ENCODE measurements around the gene BSND. TPM values are rescaled to one million over a fixed set of nuclear protein-coding genes. Genes with fewer than 3 reads are reported as not detected.

Gene BSND
- total RNA-seq = not detected

- no peak within 1 kb of the TSS for H3K27ac ChIP-seq
- peaks cover 0 to 12% (median 4%) of the 10 kb centered on the region in 3 donors for H3K4me1 ChIP-seq
- TF ChIP-seq POLR2AphosphoS5 (IDR thresholded peaks at IDR 0.05) = no peak
- TF ChIP-seq POLR2A (IDR thresholded peaks at IDR 0.05) = no peak
- TF ChIP-seq CTCF (IDR thresholded peaks at IDR 0.05) = no peak
- no peak for TF ChIP-seq EP300 (IDR thresholded peaks at IDR 0.05)
- no peak for ATAC-seq
- H3K9me3 ChIP-seq = no peaks in the 10 kb centered on the region
- H3K27me3 ChIP-seq = peaks cover 67% of the 10 kb centered on the region
- no peaks in the 10 kb centered on the region for H3K36me3 ChIP-seq
- no peak within 1 kb of the TSS for H3K4me3 ChIP-seq
- WGBS, 2 donors (ENCODE audit: low coverage in 1 of 2) = no CpG with 5 or more reads among the region's 7 CpGs
Observed at GRCh38 chr1:54998677-54999076, at the start of gene BSND. TSS of gene BSND (plus strand) at chr1:54998933. CDS start at chr1:54999187, 254 bp downstream.

DNA sequence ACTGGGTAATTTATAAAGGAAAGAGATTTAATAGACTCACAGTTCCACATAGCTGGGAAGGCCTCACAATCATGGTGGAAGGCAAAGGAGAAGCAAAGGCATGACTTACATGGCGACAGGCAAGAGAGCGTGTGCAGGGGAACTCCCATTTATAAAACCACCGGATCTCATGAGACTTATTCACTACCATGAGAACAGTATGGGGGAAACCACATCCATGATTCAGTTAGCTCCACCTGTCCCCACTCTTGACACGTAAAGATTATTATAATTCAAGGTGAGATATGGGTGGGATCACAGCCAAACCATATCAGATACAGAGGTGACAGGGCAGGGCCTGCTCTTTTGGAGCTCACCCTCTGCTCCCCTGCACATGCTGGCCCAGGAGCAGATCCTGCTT lies 49.7 kb upstream of the BSND start:
- H3K27ac ChIP-seq = no peak overlapping the region
- TF ChIP-seq POLR2AphosphoS5 (IDR thresholded peaks at IDR 0.05) = no peak
- no peak for TF ChIP-seq CTCF (IDR thresholded peaks at IDR 0.05)
- TF ChIP-seq EP300 (IDR thresholded peaks at IDR 0.05) = no peak
- TF ChIP-seq POLR2A (IDR thresholded peaks at IDR 0.05) = no peak
- 83 to 92% methylated on average over 4 of the region's 4 CpGs for WGBS, 2 donors (ENCODE audit: low coverage in 1 of 2)
- no peaks in the 10 kb centered on the region for H3K9me3 ChIP-seq
- H3K36me3 ChIP-seq = no peaks in the 10 kb centered on the region
- no peak overlapping the region for H3K4me3 ChIP-seq
- H3K27me3 ChIP-seq = peaks cover 3% of the 10 kb centered on the region
- no peak for ATAC-seq
- H3K4me1 ChIP-seq = peaks cover 0 to 21% (median 9%) of the 10 kb centered on the region in 3 donors

- Histone ChIP-seq H3K4me3 (no peak overlapping the region), H3K27ac (peak overlapping the region in 3 of 4 donors; percentile 25 to 62 (median 49)), H3K36me3 (no peaks in the 10 kb centered on the region), H3K9me3 (no peaks in the 10 kb centered on the region), H3K4me1 (peaks cover 0 to 19% (median 9%) of the 10 kb centered on the region in 3 donors), H3K27me3 (no peaks in the 10 kb centered on the region)
- TF ChIP-seq POLR2A (IDR thresholded peaks at IDR 0.05) (no peak), EP300 (IDR thresholded peaks at IDR 0.05) (no peak), POLR2AphosphoS5 (IDR thresholded peaks at IDR 0.05) (no peak), CTCF (IDR thresholded peaks at IDR 0.05) (no peak)
- WGBS, 2 donors (ENCODE audit: low coverage in 1 of 2) = 64% methylated on average over 4 of the region's 6 CpGs; no CpG with 5 or more reads in 1 of the 2 donors
- ATAC-seq = peak; percentile 14
Observed at GRCh38 chr1:54950006-54950368, 48.7 kb upstream of the BSND start.

DNA sequence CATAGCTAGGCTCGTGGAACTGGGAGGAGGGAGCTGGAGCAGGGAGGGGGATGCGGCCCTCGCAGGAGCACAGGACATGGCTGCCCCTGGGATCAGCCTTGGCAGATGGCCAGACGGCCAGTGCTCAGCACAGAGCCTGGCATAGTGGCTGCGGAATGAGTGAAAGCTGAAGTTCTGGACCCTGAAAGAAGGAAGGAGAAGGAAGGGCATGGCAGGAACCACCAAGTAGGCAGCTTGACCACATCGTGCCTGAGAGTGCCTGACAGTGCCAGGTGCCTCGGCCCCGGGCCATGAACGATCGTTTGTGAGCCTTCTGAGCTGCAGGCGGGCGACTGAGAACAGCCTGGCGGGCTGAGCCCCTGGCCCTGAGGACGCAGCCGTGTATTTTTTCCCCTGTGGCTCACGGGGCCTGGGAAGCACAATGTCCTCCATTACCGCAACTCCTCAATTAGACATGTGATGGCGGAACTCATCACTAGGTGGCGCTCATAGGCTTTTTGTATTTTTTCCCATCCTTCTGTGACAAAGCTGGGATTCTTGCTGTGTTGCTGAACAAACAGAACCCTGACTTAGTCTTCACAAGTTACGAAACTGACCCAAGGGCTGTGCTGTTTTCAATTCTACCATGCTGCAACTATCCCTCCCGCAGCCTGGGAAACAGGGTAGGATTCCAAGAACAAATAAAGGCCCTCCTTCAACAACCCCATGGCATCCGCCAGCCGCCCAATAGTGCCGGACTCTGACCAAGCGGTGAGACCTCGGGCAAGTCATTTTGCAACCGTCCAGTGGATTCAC lies 48.2 kb upstream of the BSND start:
- peak; percentile 89 for ATAC-seq
- Histone ChIP-seq H3K9me3 (no peaks in the 10 kb centered on the region), H3K27ac (peak overlapping the region in 3 of 4 donors; percentile 25 to 62 (median 49)), H3K4me1 (peaks cover 0 to 15% (median 9%) of the 10 kb centered on the region in 3 donors), H3K4me3 (peak overlapping the region in 1 of 2 donors; percentile 23), H3K36me3 (no peaks in the 10 kb centered on the region), H3K27me3 (no peaks in the 10 kb centered on the region)
- TF ChIP-seq EP300 (IDR thresholded peaks at IDR 0.05) = no peak
- TF ChIP-seq CTCF (IDR thresholded peaks at IDR 0.05) = peak; percentile 70 to 88 (median 85)
- TF ChIP-seq POLR2A (IDR thresholded peaks at IDR 0.05) = no peak
- TF ChIP-seq POLR2AphosphoS5 (IDR thresholded peaks at IDR 0.05) = peak; percentile 20
- WGBS, 2 donors (ENCODE audit: low coverage in 1 of 2) = 17% methylated on average over 7 to 9 of the region's 27 CpGs

DNA sequence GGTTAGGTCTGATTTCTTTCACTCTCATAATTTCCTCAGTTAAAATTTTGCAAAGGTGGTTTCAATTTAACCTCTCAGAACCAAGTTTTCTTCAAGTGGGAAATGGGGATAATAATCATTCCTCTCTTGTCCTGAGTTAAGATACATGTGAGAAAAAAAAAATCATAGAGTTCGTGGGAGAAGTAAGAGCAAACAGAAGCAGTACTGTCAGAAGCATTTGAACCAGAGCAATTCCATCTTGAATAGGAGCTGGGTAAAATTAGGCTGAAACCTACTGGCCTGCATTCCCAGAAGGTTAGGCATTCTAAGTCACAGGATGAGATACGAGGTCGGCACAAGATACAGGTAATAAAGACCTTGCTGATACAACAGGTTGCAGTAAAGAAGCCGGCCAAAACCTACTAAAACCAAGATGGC lies 46.9 kb upstream of the BSND start:
- ATAC-seq = no peak
- Histone ChIP-seq H3K27ac (no peak overlapping the region), H3K4me1 (peaks cover 0 to 15% (median 9%) of the 10 kb centered on the region in 3 donors), H3K27me3 (no peaks in the 10 kb centered on the region), H3K9me3 (no peaks in the 10 kb centered on the region), H3K4me3 (no peak overlapping the region), H3K36me3 (no peaks in the 10 kb centered on the region)
- TF ChIP-seq POLR2A (IDR thresholded peaks at IDR 0.05) = no peak
- no peak for TF ChIP-seq CTCF (IDR thresholded peaks at IDR 0.05)
- no peak for TF ChIP-seq POLR2AphosphoS5 (IDR thresholded peaks at IDR 0.05)
- no peak for TF ChIP-seq EP300 (IDR thresholded peaks at IDR 0.05)
- 87% methylated on average over 4 of the region's 4 CpGs; no CpG with 5 or more reads in 1 of the 2 donors for WGBS, 2 donors (ENCODE audit: low coverage in 1 of 2)
